ENCODE measurements around the gene FOXI1.

The FOXI1 gene

DNA sequence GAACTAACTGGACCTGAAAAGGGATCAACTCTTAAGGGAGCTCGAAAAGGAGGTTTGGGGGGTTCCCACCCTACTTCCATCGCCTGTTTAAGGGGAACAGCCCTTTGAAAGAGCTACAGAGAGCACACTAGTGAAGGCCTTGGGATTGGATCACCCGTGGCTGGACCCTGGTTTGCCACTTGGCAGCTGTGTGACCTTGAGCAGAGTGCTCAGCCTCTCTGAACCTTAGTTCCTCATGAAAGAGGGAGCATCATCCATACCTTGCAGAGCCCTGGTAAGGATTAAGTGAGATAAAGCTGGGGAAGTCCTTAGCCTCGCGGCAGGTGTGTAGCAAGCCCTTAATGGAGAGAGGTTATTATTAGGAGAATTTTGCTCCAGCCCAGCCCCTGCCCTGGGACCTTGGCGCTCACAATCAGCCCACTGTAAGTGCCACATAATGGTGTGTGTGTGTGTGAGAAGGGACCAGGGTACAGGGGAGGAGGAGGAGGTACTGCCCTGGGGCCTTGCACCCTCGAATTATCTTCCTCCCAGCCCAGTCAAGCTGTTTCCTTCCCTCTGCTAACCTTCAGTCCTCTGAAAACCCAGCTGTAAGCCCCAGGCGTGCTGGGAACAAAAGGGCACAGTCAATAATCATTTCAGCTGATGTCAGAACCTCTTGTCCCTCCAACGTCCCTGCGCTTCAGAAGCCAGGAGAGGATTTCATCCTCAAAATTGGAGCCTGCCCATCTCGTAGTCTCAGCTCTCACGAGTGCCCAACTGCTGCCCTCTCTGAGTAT is 42.9 kb downstream of the FOXI1 start:
- in situ Hi-C loops (cut with HindIII; ENCODE audit: low sequenced_read_pairs), result no loop called here

DNA sequence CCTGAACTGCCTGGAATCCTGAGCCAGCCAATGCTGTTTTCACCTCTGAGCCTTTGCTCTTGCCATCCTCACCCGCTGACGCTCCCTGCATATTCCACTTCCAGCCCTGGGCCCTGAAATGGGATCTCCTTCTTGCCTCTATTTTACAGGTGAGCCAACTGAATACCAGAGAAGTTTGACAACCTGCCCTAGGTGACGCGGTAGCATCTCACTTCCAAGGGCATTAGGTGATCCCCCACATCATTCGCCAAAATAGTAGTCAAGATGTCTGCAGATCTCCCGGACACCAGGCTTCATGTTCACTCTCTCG is 43.5 kb downstream of the FOXI1 start:
- in situ Hi-C loops (cut with HindIII; ENCODE audit: low sequenced_read_pairs), result no loop called here

DNA sequence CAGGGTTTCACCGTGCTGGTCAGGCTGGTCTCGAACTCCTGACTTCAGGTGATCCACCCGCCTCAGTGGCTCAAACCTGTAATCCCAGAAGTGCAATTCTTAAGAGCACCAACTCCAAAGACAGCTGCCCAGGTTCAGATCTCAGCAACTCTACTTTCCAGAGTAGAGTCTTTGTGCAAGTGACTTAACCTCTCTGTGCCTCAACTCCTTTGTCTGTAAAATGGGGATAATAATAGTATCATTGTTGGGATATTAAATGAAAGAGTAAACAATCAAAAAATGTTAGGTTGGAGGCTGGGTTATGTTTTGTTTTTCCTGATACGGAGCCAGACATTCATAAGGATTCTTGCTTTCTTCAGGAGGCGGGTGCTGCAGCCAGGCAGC is 45.0 kb downstream of the FOXI1 start:
- in situ Hi-C loops (cut with HindIII; ENCODE audit: low sequenced_read_pairs), result no loop called here

DNA sequence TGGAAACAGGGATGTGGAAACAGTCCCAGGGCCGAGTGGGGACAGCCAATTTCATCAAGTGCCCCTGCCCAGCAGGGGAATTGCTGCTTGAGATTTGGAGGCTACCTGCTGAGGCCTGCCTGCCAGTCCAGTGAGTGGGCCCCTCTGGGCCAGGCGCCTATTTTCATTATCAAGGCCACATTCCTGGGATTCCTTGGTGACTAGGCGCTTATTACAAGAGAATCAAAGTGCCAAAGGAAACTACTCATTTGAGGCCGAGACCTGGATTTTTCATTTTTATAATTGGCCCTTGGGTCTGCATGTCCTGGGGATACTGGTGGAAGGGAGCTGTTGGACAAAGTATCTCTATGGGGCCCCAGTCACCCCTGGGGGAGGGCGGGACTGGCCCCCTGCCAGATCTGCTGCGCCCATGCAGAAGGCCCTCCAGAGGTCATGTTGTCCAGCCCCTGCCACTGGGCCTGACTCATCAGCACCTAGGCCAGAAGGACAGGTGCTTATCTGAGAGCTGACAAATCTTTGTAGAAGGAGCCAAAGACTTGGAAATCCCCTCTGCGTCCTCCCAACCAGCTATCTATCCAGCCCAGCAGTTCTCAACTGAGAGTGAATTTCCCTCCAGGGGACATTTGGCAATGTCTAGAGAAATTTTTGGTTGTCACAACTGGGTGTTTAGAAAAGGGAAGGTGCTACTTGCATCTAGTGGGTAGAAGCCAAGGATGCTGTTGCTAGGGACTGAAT is 45.6 kb downstream of the FOXI1 start:
- in situ Hi-C loops (cut with HindIII; ENCODE audit: low sequenced_read_pairs), result no loop called here

DNA sequence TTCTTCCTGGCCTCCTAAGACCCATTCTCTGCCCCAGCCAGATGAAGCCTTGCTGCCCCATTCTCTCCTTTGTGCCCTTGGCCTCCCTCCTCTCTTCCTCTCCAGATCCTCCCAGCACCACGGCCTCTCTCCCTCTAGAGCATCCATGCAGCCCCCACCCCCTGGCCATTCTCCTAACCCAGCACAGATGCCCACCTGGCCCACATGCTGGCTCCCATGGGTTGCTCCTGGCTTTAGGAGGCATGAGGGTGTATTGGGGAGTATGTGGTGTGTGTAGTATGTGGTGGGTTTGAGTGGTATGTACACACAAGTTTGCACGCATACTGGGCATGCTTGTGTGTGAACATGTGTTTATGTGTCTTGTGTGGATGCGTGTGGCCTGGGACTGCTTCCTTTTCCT is 47.1 kb downstream of the FOXI1 start:
- in situ Hi-C loops (cut with HindIII; ENCODE audit: low sequenced_read_pairs), result no loop called here

DNA sequence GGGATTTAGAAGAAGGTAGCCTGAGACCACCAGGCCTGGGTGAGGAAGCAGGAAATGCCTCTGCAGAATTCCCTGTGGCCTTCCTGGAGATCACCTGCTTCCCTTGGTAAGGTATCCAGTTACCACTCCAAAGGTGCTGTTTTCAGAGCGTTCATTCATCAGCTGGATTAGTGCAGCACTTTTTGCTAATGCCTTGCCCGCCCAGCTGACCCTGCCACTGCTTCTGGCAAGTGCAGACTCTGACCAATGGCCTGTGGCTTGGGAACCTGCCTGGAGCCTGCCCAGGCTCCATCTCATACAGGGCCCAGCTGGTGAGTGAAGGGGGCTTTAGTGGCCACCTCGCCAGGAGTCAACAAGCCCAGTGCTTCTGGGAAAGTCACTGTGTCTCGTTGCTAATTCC is 48.6 kb downstream of the FOXI1 start:
- in situ Hi-C loops (cut with HindIII; ENCODE audit: low sequenced_read_pairs), result no loop called here

DNA sequence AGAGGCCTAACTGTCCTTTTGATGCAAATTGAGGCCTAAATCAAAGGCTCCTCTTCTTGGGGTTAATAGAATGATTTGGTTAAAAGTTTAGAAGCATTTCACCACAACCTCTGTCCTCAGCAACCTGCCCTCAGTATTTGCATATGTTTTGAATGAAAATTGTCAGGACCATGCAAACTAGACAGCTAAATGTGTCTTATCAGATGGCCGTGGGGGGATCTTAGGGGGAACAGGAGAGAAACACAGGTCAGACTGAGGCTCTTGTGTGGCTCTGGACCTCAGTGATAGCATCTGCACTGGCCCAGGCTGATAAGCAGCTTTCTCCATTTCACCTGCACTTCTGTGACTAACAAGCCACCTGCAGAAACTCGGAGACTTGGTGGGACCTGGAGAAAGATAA is 49.0 kb downstream of the FOXI1 start:
- in situ Hi-C loops (cut with HindIII; ENCODE audit: low sequenced_read_pairs), result no loop called here

DNA sequence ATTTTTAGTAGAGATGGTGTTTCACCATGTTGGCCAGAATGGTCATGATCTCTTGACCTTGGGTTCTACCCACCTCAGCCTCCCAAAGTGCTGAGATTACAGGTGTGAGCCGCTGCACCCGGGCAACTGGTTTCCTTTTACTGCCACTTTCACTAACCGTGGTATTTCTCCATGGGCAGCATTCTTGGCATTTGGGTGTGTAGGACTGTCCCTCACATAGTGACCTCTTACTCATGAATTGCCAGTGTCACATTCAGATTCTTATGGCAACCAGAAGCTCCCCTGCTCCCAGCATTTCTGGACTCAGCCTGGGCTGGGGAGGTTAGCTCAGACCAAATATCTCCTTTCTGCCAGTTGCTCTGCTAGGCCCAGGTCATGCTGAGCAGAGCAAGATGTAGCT is 50.1 kb downstream of the FOXI1 start:
- in situ Hi-C loops (cut with HindIII; ENCODE audit: low sequenced_read_pairs), result no loop called here

DNA sequence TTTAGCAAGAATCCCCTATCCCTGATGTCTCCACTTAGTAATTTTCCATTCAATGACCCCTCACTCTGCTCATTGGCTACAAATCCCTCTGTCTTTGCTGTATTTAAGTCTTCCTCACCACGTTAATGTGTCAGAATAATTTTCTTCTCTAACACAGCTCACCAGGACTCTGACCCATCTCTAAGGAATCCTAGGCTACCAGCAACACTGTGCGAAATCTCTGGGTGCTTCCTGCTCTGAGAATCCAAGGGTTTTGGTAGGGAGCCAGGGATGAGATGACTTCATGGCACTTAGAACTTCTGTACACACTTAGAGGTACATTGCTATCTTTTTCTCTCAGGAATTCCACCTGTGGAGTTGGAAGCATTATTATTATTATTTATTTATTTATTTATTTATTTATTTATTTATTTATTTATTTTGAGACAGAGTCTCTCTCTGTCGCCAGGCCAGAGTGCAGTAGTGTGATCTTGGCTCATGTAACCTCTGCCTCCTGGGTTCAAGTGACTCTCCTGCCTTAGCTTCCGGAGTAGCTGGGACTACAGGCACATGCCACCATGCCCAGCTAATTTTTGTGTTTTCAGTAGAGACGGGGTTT is 53.5 kb downstream of the FOXI1 start:
- in situ Hi-C loops (cut with HindIII; ENCODE audit: low sequenced_read_pairs), result no loop called here
